HPDE6-E6E7 (cell line): Measurements from ENCODE around the gene OLIG2.

Experiments
- DNase-seq: peaks from one replicate; pipeline ENCODE4 v3.0.0; 2011; ENCODE audit warnings: missing footprints; ENCODE audit errors: extremely low spot score

Gene OLIG2

DNA sequence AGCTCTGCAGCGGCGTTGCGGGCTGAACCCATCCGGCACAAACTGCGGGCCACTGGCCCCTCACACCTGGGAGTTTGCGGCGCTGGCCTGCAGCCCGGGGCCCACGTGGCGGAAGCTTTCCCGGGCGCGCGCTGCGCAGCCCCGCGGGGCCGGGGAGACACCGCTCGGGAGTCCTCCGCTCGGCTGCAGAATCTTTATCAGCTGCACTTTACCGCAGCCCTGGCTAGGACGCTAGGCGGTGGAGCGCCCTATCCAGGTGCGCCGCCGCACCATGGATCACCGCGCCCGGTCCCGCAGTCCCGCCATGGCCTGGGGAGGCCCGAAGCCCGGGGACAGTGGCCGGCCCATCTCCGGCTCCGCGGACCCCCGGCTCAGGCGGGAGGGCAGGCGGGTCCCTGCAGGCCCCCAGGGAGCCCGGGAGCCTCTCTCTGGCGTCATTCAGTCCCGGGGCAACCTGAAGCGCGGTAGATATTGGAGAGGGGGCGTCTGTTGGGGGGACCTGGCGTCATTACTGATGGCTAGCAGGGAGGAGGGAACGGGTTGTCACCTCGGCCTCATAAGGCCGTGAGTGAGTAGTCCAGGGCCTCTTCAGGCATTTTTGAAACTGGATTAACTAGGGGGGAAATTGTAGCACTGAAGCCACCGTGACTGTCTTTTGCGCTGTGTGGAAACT, 5.7 kb upstream of the OLIG2 start:
- DNase-seq, result no peak

DNA sequence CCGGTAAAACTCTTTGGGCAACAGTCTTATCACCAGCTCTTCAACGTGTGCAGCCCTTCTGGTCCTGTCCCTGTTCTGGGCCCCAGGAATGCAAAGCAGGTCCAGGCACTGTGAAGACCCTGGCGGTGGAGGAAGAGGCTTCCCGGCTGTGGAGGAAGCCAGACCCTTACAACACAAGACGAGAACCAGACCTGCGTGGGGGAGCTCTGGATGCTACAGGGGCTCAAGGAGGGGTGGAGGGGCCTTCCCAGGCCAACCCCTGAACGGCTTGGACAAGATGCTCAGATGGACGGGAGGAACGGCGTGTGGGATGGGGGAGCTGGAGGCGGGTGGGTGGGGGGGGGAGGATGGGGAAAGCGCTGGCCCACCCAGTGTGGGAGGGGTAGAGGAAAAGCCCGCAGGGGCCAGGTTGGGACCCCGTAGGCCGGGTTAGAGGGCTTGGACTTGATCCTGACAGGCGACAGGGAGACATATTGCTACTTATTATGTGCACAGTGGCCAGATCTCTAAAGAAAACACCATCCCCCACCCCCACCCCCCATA, 5.1 kb upstream of the OLIG2 start:
- DNase-seq, result no peak

DNA sequence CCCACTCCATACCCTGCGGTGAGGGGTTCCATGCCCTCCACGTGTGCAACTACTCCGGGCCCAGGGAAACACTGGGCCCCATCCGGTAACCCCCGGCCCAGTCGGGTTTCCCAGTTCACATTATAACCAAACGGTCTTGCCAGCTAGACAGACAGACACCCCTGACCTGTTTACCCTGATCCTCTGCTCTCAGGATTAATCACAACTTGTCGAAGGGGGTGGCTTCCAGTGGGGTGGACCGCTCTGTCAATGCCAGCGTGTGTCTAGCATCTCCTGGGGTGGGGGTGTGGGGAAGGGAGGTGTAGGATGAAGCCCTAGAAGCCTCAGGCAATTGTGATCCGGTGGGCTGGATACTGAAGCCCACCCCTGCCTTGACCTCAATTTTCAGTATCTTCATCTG, 4.6 kb upstream of the OLIG2 start:
- no peak for DNase-seq

DNA sequence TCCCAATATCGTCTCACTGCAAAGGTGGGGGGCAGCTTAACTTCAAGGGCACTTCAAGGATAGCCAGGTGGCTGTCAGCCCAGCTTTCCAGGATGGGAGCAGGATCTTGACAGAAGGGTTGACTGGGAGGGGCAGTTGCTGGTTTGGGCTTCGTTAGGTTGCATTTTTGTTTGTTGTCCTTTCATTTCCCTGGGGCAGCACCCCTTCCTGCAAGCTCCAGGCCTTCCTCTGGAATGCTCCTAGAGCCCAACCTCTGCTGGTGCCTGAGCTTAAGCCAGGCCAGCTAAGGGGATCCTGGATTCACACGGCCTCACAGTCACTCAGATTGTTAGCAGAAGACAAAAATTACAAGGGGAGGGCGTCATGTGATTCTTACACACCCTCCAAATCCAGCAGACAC, 4.1 kb upstream of the OLIG2 start:
- DNase-seq, result no peak

DNA sequence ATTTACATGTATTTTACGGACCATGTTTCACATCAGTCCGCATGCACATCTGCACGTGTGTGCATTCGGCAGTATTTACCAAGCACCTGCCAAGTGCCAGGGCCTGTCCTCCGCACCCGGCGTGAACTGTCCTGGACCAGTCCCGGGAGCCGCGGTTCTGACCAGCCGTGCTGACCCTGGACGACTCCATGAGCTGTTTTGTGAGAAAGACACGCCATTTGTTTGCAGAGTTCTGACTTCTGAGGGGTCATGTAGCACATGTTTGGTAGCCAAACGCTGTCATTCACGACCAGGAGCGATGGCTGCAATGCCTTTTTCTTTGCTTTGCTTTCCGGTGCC, 3.3 kb upstream of the OLIG2 start:
- DNase-seq, result no peak

DNA sequence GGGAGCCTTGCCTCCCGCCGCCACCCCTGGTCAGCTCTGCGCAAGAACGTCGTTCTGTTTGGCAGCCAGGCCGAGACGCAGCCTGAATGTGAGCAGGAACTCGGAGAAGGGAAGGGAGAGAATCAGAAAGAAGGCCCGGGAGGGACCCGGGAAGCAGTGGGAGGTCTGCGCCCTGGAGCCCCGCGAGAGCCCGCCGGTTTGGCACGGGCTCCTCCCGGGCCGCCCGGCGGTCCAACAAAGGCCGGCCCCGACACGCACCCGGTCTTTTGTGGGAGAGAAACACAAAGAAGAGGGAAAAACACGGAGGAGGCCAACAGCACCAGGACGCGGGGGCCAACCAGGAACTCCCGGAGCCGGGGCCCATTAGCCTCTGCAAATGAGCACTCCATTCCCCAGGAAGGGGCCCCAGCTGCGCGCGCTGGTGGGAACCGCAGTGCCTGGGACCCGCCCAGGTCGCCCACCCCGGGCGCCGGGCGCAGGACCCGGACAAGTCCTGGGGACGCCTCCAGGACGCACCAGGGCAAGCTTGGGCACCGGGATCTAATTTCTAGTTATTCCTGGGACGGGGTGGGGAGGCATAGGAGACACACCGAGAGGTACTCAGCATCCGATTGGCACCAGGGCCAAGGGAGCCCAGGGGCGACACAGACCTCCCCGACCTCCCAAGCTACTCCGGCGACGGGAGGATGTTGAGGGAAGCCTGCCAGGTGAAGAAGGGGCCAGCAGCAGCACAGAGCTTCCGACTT, 2.7 kb upstream of the OLIG2 start:
- DNase-seq, result no peak

DNA sequence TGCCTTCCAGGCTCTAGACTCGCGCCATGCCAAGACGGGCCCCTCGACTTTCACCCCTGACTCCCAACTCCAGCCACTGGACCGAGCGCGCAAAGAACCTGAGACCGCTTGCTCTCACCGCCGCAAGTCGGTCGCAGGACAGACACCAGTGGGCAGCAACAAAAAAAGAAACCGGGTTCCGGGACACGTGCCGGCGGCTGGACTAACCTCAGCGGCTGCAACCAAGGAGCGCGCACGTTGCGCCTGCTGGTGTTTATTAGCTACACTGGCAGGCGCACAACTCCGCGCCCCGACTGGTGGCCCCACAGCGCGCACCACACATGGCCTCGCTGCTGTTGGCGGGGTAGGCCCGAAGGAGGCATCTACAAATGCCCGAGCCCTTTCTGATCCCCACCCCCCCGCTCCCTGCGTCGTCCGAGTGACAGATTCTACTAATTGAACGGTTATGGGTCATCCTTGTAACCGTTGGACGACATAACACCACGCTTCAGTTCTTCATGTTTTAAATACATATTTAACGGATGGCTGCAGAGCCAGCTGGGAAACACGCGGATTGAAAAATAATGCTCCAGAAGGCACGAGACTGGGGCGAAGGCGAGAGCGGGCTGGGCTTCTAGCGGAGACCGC, 2.0 kb upstream of the OLIG2 start:
- no peak for DNase-seq

DNA sequence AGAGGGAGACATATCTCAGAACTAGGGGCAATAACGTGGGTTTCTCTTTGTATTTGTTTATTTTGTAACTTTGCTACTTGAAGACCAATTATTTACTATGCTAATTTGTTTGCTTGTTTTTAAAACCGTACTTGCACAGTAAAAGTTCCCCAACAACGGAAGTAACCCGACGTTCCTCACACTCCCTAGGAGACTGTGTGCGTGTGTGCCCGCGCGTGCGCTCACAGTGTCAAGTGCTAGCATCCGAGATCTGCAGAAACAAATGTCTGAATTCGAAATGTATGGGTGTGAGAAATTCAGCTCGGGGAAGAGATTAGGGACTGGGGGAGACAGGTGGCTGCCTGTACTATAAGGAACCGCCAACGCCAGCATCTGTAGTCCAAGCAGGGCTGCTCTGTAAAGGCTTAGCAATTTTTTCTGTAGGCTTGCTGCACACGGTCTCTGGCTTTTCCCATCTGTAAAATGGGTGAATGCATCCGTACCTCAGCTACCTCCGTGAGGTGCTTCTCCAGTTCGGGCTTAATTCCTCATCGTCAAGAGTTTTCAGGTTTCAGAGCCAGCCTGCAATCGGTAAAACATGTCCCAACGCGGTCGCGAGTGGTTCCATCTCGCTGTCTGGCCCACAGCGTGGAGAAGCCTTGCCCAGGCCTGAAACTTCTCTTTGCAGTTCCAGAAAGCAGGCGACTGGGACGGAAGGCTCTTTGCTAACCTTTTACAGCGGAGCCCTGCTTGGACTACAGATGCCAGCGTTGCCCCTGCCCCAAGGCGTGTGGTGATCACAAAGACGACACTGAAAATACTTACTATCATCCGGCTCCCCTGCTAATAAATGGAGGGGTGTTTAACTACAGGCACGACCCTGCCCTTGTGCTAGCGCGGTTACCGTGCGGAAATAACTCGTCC, 1.3 kb upstream of the OLIG2 start:
- no peak for DNase-seq

DNA sequence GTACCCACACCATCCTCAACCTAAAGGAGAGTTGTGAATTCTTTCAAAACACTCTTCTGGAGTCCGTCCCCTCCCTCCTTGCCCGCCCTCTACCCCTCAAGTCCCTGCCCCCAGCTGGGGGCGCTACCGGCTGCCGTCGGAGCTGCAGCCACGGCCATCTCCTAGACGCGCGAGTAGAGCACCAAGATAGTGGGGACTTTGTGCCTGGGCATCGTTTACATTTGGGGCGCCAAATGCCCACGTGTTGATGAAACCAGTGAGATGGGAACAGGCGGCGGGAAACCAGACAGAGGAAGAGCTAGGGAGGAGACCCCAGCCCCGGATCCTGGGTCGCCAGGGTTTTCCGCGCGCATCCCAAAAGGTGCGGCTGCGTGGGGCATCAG, 638 bp upstream of the OLIG2 start:
- no peak for DNase-seq

DNA sequence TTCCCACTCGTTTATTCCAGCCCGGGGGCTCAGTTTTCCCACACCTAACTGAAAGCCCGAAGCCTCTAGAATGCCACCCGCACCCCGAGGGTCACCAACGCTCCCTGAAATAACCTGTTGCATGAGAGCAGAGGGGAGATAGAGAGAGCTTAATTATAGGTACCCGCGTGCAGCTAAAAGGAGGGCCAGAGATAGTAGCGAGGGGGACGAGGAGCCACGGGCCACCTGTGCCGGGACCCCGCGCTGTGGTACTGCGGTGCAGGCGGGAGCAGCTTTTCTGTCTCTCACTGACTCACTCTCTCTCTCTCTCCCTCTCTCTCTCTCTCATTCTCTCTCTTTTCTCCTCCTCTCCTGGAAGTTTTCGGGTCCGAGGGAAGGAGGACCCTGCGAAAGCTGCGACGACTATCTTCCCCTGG, 716 bp downstream of the OLIG2 start:
- DNase-seq, result no peak

DNA sequence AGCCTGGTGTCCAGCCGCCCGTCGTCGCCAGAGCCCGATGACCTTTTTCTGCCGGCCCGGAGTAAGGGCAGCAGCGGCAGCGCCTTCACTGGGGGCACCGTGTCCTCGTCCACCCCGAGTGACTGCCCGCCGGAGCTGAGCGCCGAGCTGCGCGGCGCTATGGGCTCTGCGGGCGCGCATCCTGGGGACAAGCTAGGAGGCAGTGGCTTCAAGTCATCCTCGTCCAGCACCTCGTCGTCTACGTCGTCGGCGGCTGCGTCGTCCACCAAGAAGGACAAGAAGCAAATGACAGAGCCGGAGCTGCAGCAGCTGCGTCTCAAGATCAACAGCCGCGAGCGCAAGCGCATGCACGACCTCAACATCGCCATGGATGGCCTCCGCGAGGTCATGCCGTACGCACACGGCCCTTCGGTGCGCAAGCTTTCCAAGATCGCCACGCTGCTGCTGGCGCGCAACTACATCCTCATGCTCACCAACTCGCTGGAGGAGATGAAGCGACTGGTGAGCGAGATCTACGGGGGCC, 1.2 kb downstream of the OLIG2 start:
- no peak for DNase-seq

DNA sequence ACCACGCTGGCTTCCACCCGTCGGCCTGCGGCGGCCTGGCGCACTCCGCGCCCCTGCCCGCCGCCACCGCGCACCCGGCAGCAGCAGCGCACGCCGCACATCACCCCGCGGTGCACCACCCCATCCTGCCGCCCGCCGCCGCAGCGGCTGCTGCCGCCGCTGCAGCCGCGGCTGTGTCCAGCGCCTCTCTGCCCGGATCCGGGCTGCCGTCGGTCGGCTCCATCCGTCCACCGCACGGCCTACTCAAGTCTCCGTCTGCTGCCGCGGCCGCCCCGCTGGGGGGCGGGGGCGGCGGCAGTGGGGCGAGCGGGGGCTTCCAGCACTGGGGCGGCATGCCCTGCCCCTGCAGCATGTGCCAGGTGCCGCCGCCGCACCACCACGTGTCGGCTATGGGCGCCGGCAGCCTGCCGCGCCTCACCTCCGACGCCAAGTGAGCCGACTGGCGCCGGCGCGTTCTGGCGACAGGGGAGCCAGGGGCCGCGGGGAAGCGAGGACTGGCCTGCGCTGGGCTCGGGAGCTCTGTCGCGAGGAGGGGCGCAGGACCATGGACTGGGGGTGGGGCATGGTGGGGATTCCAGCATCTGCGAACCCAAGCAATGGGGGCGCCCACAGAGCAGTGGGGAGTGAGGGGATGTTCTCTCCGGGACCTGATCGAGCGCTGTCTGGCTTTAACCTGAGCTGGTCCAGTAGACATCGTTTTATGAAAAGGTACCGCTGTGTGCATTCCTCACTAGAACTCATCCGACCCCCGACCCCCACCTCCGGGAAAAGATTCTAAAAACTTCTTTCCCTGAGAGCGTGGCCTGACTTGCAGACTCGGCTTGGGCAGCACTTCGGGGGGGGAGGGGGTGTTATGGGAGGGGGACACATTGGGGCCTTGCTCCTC, 1.9 kb downstream of the OLIG2 start:
- no peak for DNase-seq

DNA sequence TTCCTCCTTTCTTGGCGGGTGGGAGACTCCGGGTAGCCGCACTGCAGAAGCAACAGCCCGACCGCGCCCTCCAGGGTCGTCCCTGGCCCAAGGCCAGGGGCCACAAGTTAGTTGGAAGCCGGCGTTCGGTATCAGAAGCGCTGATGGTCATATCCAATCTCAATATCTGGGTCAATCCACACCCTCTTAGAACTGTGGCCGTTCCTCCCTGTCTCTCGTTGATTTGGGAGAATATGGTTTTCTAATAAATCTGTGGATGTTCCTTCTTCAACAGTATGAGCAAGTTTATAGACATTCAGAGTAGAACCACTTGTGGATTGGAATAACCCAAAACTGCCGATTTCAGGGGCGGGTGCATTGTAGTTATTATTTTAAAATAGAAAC, 2.5 kb downstream of the OLIG2 start:
- DNase-seq, result no peak

DNA sequence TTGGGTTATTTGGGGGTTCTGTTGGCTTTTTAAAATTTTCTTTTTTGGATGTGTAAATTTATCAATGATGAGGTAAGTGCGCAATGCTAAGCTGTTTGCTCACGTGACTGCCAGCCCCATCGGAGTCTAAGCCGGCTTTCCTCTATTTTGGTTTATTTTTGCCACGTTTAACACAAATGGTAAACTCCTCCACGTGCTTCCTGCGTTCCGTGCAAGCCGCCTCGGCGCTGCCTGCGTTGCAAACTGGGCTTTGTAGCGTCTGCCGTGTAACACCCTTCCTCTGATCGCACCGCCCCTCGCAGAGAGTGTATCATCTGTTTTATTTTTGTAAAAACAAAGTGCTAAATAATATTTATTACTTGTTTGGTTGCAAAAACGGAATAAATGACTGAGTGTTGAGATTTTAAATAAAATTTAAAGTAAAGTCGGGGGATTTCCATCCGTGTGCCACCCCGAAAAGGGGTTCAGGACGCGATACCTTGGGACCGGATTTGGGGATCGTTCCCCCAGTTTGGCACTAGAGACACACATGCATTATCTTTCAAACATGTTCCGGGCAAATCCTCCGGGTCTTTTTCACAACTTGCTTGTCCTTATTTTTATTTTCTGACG, 3.1 kb downstream of the OLIG2 start:
- DNase-seq, result no peak

DNA sequence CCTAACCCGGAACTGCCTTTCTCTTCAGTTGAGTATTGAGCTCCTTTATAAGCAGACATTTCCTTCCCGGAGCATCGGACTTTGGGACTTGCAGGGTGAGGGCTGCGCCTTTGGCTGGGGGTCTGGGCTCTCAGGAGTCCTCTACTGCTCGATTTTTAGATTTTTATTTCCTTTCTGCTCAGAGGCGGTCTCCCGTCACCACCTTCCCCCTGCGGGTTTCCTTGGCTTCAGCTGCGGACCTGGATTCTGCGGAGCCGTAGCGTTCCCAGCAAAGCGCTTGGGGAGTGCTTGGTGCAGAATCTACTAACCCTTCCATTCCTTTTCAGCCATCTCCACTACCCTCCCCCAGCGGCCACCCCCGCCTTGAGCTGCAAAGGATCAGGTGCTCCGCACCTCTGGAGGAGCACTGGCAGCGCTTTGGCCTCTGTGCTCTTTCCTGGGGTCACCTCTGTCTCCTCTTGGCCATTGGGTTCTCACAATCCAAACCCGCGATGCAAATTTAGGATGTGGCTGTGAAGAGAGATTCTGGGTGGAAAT, 3.7 kb downstream of the OLIG2 start:
- no peak for DNase-seq

DNA sequence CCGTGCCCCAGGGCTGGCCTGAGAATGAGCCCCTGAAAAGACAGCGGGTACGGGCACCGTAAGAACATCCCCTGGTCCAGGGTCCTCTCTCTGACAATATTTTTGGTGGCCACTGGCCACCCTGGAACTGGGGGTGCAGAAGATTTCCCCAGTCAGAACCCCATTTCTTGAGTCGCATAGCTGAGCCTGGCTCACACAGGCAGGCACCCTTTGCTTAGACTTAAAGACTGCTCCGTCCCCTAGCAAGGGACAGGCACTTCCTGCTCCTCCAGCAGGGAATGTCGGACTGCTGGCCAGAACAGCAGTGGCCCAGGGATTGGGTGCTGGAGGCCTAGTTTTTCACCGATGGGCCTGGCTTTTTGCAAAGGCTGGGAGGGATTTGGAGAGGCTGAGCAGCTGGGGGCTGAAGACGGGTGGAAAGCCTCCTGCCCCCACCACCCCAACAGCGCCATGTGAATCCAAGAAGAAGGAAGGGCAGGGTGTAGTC, 4.3 kb downstream of the OLIG2 start:
- no peak for DNase-seq

DNA sequence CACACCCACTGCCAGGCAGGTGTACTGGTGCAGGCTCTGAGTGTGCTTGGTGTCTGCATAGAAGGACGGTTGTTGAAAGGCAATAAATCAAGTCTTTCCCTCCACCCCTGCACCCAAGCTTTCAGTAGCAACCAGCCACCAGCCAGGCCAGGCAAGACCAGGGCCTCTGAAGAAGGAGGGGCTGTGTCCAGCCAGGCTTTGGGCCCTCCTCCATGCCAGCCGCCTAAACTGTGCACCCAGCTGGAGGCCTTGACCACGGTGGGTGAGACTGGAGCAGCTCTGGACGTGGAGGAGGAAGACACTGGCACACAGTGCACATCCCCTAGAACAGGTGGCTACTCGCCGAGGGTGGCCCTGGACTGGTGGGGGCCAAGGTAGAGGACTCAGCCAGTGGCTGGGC, 4.9 kb downstream of the OLIG2 start:
- no peak for DNase-seq

DNA sequence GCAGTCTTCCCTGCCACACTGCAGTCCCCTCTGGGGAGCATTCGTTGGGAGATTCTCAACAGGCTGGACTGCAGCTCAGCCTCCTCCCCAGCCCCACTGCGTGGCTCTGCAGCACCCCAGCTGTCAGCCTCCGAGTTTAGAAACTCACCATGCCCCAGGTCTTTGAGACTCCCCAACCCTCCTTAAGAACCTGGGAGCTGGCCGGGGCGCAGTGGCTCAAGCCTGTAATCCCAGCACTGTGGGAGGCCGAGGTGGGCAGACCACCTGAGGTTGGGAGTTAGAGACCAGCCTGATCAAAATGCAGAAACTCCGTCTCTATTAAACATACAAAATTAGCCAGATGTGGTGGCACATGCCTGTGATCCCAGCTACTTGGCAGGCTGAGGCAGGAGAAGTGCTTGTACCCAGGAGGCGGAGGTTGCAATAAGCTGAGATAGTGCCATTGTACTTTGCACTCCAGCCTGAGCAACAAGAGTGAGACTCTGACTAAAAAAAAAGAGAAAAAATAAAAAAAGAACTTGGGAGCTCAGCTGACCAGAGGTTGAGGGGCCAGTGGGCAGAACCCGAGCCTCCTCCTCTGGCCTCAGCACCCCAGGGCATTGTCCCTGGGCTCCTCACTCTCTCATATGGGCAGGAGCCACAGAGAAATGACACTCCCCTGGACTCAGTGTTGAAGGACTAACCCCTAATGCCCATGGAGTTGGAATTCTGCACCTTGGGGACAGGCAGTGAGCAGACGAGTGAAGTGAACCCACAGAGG, 5.6 kb downstream of the OLIG2 start:
- no peak for DNase-seq

DNA sequence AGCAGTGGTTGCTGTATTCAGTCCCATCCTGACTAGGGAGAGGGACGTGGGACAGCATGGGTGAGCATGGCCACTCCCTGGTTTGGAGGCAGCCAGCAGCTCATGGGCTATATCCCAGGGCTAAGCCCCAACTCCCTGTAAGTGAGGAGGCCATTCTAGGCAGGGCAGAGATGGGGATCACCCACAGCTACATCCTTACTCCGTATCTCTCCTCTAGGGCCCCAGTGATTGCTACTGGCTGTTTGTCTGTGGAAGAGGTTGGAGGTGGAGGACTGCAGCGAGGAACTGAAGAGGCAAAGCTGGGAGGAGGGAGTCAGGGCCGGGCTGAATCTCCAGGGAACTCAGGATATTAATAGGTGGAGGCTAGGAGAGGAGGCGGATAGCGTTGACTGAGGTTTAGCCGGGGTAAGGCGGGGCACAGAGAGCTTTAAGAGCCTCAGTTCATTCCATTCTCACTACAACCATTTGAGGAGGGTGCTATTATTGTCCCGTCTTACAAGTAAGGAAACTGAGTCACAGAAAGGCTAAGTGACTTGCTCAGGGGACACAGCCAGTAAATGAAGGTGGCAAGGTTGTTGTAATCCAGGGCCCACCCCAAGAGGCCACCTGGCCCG, 6.8 kb downstream of the OLIG2 start:
- no peak for DNase-seq
